OCI-LY3 (cell line): ENCODE results near the gene PALM3.

Experiments used
- H2AFZ ChIP-seq: fragments of 200-600, 300-600 bp; shearing (Covaris generic); 2 replicates; pipeline ENCODE4 v1.6.0; 2014; ENCODE audit warnings: antibody characterized with exemption, low read depth, low read length
- H3K27ac ChIP-seq: fragments of 200-600, 300-600 bp; sonication (generic); 2 replicates; pipeline ENCODE4 v1.5.1; 2014; ENCODE audit warnings: mild to moderate bottlenecking, low read length, moderate library complexity, mixed read lengths
- H3K27me3 ChIP-seq: fragments of 200-600, 300-600 bp; sonication (generic); 2 replicates; pipeline ENCODE4 v1.6.1; 2014; ENCODE audit warnings: low read depth, low read length, mixed read lengths
- H3K36me3 ChIP-seq: fragments of 200-600, 300-600 bp; sonication (generic); replicated peaks from 2 replicates; pipeline ENCODE3; 2014; ENCODE audit warnings: low read depth, low read length, mixed read lengths
- H3K4me1 ChIP-seq: fragments of 300-600, 200-600 bp; sonication (generic); 2 replicates; pipeline ENCODE4 v1.6.1; 2014; ENCODE audit warnings: low read length, mixed read lengths
- H3K4me2 ChIP-seq: fragments of 200-600, 300-600 bp; sonication (generic); 2 replicates; pipeline ENCODE4 v1.6.1; 2014; ENCODE audit warnings: low read length, mixed read lengths
- H3K4me3 ChIP-seq: fragments of 300-600, 200-600 bp; sonication (generic); 2 replicates; pipeline ENCODE4 v1.5.1; 2014; ENCODE audit warnings: antibody characterized with exemption, mild to moderate bottlenecking, low read length, moderate library complexity
- H3K79me2 ChIP-seq: fragments of 300-600, 200-600 bp; shearing (Covaris generic); 2 replicates; pipeline ENCODE4 v1.6.1; 2014; ENCODE audit warnings: mild to moderate bottlenecking, low read length, mixed read lengths
- H3K9ac ChIP-seq: fragments of 300-600, 200-600 bp; shearing (Covaris generic); 2 replicates; pipeline ENCODE4 v1.6.0; 2014; ENCODE audit warnings: mild to moderate bottlenecking, low read length, moderate library complexity
- H3K9me3 ChIP-seq: fragments of 200-600, 300-600 bp; shearing (Covaris generic); 2 replicates; pipeline ENCODE4 v1.6.1; 2014; ENCODE audit warnings: low read length, mixed read lengths; ENCODE audit not compliant: insufficient read depth
- H4K20me1 ChIP-seq: fragments of 200-600, 300-600 bp; sonication (generic); 2 replicates; pipeline ENCODE4 v1.6.1; 2016; ENCODE audit warnings: low read length, mixed read lengths; ENCODE audit not compliant: insufficient read depth
- CTCF ChIP-seq: fragments of 200-600, 300-600 bp; sonication (generic); IDR thresholded peaks from 2 replicates; pipeline ENCODE4 v1.5.1; 2014; ENCODE audit warnings: antibody characterized with exemption, low read length, low read depth
- EZH2phosphoT487 ChIP-seq: fragments of 200-600 bp; shearing (Covaris generic); IDR thresholded peaks from 2 replicates; pipeline ENCODE4 v1.6.1; 2018; ENCODE audit warnings: antibody characterized with exemption, mixed run types, low read depth

The PALM3 gene

GRCh38 chr19:14066134-14066533, 4.3 kb upstream of the PALM3 start:
- no peak overlapping the region for H3K27ac ChIP-seq

GRCh38 chr19:14063105-14063504, 1.2 kb upstream of the PALM3 start:
- no peak overlapping the region for H3K9ac ChIP-seq
- H3K27me3 ChIP-seq = peaks cover 28% of the 10 kb centered on the region

More at GRCh38 chr19:14066134-14066533, 4.3 kb upstream of the PALM3 start:
- Histone ChIP-seq H3K4me2 (no peak overlapping the region), H2AFZ (no peak overlapping the region), H3K4me1 (no peaks in the 10 kb centered on the region), H3K9ac (no peak overlapping the region), H3K79me2 (no peaks in the 10 kb centered on the region), H3K27me3 (peaks cover 10% of the 10 kb centered on the region), H4K20me1 (no peaks in the 10 kb centered on the region), H3K4me3 (no peak overlapping the region), H3K36me3 (no peaks in the 10 kb centered on the region), H3K9me3 (no peaks in the 10 kb centered on the region)
- TF ChIP-seq EZH2phosphoT487 (no peak), CTCF (no peak)

GRCh38 chr19:14062558-14062855, 631 bp upstream of the PALM3 start:
- no peak overlapping the region for H3K4me3 ChIP-seq
- no peaks in the 10 kb centered on the region for H4K20me1 ChIP-seq
- no peaks in the 10 kb centered on the region for H3K79me2 ChIP-seq
- TF ChIP-seq CTCF (no peak), EZH2phosphoT487 (no peak)
- H3K9me3 ChIP-seq = no peaks in the 10 kb centered on the region
- no peaks in the 10 kb centered on the region for H3K36me3 ChIP-seq
- H2AFZ ChIP-seq = no peak overlapping the region
- H3K4me2 ChIP-seq = no peak overlapping the region
- 0 out of 2 replicates have a peak, but pooled peaks cover 2% of the 10 kb centered on the region for H3K4me1 ChIP-seq
- no peak overlapping the region for H3K27ac ChIP-seq
- peaks cover 29% of the 10 kb centered on the region for H3K27me3 ChIP-seq
- H3K9ac ChIP-seq = no peak overlapping the region

More at GRCh38 chr19:14063105-14063504, 1.2 kb upstream of the PALM3 start:
- Histone ChIP-seq H2AFZ (no peak overlapping the region), H3K79me2 (no peaks in the 10 kb centered on the region), H3K9me3 (no peaks in the 10 kb centered on the region), H3K27ac (no peak overlapping the region), H3K4me1 (0 out of 2 replicates have a peak, but pooled peaks cover 2% of the 10 kb centered on the region), H4K20me1 (no peaks in the 10 kb centered on the region), H3K36me3 (no peaks in the 10 kb centered on the region), H3K4me3 (no peak overlapping the region), H3K4me2 (no peak overlapping the region)
- TF ChIP-seq EZH2phosphoT487 (no peak), CTCF (no peak)

GRCh38 chr19:14061081-14061749, 661 bp downstream of the PALM3 start:
- TF ChIP-seq EZH2phosphoT487 (no peak), CTCF (no peak)
- Histone ChIP-seq H3K9ac (no peak overlapping the region), H3K27ac (no peak overlapping the region), H3K79me2 (no peaks in the 10 kb centered on the region), H2AFZ (no peak overlapping the region), H3K4me2 (no peak overlapping the region), H3K4me1 (0 out of 2 replicates have a peak, but pooled peaks cover 2% of the 10 kb centered on the region), H3K4me3 (no peak overlapping the region), H3K9me3 (no peaks in the 10 kb centered on the region), H3K36me3 (no peaks in the 10 kb centered on the region), H3K27me3 (peaks cover 29% of the 10 kb centered on the region), H4K20me1 (no peaks in the 10 kb centered on the region)
